ENCODE measurements around the gene CAT.
A peak's percentile ranks its signal among the peaks of the same experiment; 100 is the strongest.

The CAT gene

DNA sequence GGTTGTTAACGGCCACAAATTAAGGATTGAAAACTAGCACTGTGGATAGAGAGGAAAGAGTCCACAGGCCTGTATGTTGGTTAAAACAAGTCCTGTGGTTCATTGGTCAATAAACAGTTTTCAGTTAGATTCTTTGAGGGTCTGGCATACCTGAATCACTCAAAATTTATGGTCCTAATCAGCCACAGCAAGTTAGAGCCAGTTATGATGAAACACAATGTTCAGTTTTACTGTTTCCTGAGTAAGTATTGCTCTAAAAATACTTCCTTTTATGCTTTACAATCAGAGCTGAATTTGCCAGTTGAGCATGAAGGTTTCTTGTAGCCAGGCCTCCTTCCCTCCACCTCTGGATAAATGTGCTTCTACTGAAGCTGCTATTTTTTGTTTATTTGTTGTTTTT, 12.9 kb upstream of the CAT start:
- no peaks in the 10 kb centered on the region for H3K4me1 ChIP-seq (ENCODE audit: control insufficient read depth in 1 of 2, insufficient read depth in 2 of 2, low read length in 2 of 2)
- no peak overlapping the region for H3K27ac ChIP-seq (ENCODE audit: low read length)
- no peaks in the 10 kb centered on the region for H3K27me3 ChIP-seq (ENCODE audit: low read depth, low read length)
- H3K36me3 ChIP-seq (ENCODE audit: control insufficient read depth in 1 of 2, insufficient read depth in 2 of 2, low read length in 2 of 2) = no peaks in the 10 kb centered on the region
- no peaks in the 10 kb centered on the region for H3K9me3 ChIP-seq (ENCODE audit: control insufficient read depth in 1 of 2, low read length in 2 of 2)
- no peak overlapping the region for H3K4me3 ChIP-seq (ENCODE audit: low read depth in 1 of 2, low read length in 2 of 2)

DNA sequence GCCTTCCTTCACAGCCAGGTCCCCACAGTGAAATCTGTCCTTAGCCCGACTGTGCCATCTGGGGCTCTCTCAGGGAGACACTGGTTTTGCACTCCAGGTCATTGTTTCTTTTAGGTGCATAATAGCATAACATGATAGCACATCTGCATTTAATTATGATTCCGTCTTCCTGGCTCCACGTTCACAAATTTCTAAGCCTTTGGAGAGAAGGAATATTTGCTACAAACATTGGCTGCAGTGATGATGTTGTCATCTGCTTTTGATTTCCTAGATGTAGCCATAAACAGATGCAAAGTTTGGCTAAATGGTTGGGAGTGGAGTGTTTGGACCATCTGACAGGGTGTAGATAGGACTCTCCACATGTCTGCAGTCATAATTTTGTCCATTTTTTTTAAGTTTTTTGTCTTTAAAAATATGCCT, 12.0 kb upstream of the CAT start:
- Histone ChIP-seq H3K9me3 (ENCODE audit: control insufficient read depth in 1 of 2, low read length in 2 of 2) (no peaks in the 10 kb centered on the region), H3K4me1 (ENCODE audit: control insufficient read depth in 1 of 2, insufficient read depth in 2 of 2, low read length in 2 of 2) (no peaks in the 10 kb centered on the region), H3K27me3 (ENCODE audit: low read depth, low read length) (no peaks in the 10 kb centered on the region), H3K36me3 (ENCODE audit: control insufficient read depth in 1 of 2, insufficient read depth in 2 of 2, low read length in 2 of 2) (no peaks in the 10 kb centered on the region), H3K4me3 (ENCODE audit: low read depth in 1 of 2, low read length in 2 of 2) (no peak overlapping the region), H3K27ac (ENCODE audit: low read length) (no peak overlapping the region)

DNA sequence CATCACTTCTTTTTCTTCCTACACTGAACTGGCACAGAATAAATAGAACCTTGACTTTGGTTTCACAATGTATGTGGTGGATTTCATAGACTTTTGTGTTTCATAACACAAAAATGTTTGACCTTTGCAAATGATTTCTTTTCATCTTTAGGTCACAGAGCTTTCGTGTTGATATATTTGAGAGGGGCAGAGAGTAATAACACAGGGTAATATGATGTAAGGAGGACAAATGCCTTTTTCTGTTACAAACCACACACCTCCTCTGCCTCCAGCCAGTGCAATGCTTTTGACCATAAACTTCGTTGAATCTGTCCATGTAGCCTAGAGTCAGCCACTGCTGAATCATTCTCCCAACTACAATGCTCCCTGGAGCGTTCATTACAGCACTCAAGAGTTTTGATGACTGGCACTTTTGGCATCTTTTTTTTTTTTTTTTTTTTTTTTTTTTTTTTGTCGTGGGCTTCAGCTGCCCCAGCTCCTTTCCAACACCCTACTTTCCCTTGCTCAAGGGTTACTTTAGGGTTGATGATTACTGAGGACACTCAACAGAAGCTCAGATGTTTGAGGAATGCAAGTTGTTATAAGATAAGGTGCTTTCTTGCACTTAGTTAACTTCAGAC, 11.4 kb upstream of the CAT start:
- Histone ChIP-seq H3K4me3 (ENCODE audit: low read depth in 1 of 2, low read length in 2 of 2) (no peak overlapping the region), H3K9me3 (ENCODE audit: control insufficient read depth in 1 of 2, low read length in 2 of 2) (no peaks in the 10 kb centered on the region), H3K36me3 (ENCODE audit: control insufficient read depth in 1 of 2, insufficient read depth in 2 of 2, low read length in 2 of 2) (no peaks in the 10 kb centered on the region), H3K27me3 (ENCODE audit: low read depth, low read length) (no peaks in the 10 kb centered on the region), H3K4me1 (ENCODE audit: control insufficient read depth in 1 of 2, insufficient read depth in 2 of 2, low read length in 2 of 2) (no peaks in the 10 kb centered on the region), H3K27ac (ENCODE audit: low read length) (no peak overlapping the region)

DNA sequence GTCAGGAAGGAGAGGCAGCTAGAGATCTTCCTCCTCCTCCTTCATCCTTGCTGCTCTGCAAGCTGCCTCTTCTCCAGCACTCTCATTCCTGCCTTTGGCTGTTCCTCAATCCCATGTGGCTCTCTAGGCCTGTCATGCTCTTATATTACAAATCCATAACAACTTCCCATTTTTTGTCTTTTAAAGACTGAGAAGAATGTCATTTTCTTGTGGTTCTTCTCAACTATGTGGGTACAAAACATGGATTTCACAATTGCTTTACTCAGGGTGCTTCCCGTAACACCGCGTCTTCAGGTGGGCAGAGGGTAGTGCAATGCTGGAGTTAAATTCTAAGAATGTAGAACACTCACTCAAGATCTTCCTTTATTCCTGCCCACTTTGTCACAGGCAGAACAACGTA, 6.8 kb upstream of the CAT start:
- H3K4me1 ChIP-seq (ENCODE audit: control insufficient read depth in 1 of 2, insufficient read depth in 2 of 2, low read length in 2 of 2) = no peaks in the 10 kb centered on the region
- no peaks in the 10 kb centered on the region for H3K9me3 ChIP-seq (ENCODE audit: control insufficient read depth in 1 of 2, low read length in 2 of 2)
- no peak overlapping the region for H3K27ac ChIP-seq (ENCODE audit: low read length)
- H3K36me3 ChIP-seq (ENCODE audit: control insufficient read depth in 1 of 2, insufficient read depth in 2 of 2, low read length in 2 of 2) = no peaks in the 10 kb centered on the region
- H3K27me3 ChIP-seq (ENCODE audit: low read depth, low read length) = no peaks in the 10 kb centered on the region
- H3K4me3 ChIP-seq (ENCODE audit: low read depth in 1 of 2, low read length in 2 of 2) = no peak overlapping the region

DNA sequence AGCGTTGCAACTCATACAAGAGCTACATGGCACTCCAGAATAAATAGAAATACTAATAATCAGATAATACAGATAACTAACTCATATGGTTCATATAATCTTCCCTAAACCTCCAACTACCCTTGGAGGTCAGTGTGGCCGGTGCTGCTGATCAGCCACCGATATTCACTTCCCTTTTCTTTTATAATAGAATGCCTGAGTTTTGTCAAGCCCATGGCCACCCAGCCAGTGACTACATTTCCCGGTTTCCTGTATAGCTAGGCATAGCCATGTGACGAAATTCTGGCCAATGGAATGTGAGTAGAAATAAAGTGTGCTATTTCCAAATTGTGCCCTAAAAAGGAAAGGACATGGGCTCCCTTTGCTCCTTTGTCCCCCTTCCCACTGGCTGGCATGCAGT, 5.9 kb upstream of the CAT start:
- no peak overlapping the region for H3K4me3 ChIP-seq (ENCODE audit: low read depth in 1 of 2, low read length in 2 of 2)
- no peaks in the 10 kb centered on the region for H3K36me3 ChIP-seq (ENCODE audit: control insufficient read depth in 1 of 2, insufficient read depth in 2 of 2, low read length in 2 of 2)
- no peaks in the 10 kb centered on the region for H3K4me1 ChIP-seq (ENCODE audit: control insufficient read depth in 1 of 2, insufficient read depth in 2 of 2, low read length in 2 of 2)
- H3K27ac ChIP-seq (ENCODE audit: low read length) = no peak overlapping the region
- H3K9me3 ChIP-seq (ENCODE audit: control insufficient read depth in 1 of 2, low read length in 2 of 2) = no peaks in the 10 kb centered on the region
- H3K27me3 ChIP-seq (ENCODE audit: low read depth, low read length) = no peaks in the 10 kb centered on the region

DNA sequence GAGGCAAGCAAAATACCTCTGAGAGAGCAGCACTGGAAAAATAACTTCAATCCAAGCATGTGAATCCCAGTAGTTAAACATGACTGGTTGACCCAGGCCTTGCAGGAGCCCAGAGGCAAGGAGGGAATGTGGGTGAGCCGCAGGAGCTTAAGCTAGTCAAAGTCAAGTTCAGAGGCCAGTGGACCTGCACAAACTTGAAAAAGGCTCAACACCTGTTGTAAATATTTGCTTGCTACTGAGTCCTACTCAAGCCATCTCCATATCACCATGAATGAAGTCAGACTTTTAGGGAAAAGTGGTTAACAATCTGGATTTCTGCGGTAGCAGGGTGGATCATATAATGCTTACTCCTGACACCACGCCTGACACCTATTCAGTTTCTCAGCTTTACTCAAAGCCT, 4.8 kb upstream of the CAT start:
- H3K36me3 ChIP-seq (ENCODE audit: control insufficient read depth in 1 of 2, insufficient read depth in 2 of 2, low read length in 2 of 2) = peaks cover 0 to under 1% of the 10 kb centered on the region in 2 donors
- no peak overlapping the region for H3K27ac ChIP-seq (ENCODE audit: low read length)
- H3K4me1 ChIP-seq (ENCODE audit: control insufficient read depth in 1 of 2, insufficient read depth in 2 of 2, low read length in 2 of 2) = peaks cover 3 to 5% of the 10 kb centered on the region in 2 donors
- H3K27me3 ChIP-seq (ENCODE audit: low read depth, low read length) = no peaks in the 10 kb centered on the region
- no peaks in the 10 kb centered on the region for H3K9me3 ChIP-seq (ENCODE audit: control insufficient read depth in 1 of 2, low read length in 2 of 2)
- H3K4me3 ChIP-seq (ENCODE audit: low read depth in 1 of 2, low read length in 2 of 2) = no peak overlapping the region

DNA sequence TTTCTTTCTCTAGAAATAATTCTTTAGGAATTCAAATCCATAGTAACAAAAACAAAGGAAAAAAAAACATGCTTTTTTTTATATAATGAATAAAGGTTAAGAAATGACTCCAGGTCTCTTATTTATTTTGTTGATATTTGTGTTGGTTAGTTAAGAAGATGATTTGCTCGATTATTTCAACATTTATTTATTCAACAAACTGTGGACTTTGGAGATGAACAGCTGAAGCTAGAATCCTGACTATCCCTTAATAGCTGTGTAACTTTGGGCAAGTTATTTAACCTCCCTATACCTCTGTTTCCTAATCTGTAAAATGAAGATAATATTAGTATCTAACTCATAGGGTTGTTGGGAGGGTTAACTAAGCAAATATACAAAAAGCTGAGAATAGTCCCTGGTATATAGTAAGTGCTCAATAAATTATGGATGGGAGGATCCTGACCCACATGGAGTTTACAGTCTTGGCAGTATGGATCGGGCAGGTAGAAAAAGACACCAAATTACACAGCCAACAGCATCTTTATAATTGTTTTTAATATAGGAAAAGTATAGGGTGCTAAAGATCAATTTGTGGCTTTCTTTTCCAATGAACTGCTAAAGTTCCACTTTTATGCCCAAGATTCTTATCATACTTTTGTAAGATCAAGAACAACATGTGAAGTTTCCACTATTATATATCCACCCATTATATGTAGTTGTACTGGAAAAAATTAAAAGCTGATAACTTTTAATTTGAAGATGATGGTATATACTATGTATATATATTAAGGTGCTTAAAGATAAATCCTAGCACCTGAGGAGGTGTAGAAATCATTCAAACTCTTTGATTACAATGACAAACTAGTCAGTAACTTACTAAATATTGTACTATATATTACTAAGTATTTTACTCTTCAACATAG, 1.3 kb upstream of the CAT start:
- H3K27ac ChIP-seq (ENCODE audit: low read length) = no peak overlapping the region

DNA sequence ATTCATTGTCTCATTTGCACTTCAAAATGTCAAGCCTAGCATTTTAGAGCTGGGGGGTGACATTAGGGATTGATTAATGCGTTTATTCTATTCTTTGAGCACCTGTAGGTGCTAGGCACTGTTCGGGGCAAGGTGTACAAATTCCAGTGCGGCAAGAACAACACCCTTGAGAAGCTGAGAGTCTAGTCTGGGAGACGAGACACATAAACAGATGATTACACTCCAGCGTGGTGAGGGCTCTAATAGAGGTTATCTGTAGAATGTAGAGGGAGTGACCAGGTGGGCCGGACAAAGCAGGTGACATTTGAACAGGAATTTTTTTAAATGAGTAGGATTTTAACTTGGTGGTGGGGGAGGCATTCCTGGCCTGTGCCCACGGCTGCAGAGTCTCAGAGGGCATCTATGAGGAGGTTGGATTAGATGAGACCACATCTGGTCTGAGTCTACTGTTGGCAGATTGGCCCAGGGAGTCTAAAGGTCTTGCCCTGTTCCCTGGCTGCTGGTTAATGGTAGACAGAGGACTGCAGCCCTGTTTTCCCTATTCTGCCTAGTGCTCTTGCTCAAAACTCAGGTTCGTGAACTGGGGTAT, 970 bp downstream of the CAT start:
- Histone ChIP-seq H3K4me1 (ENCODE audit: control insufficient read depth in 1 of 2, insufficient read depth in 2 of 2, low read length in 2 of 2) (peaks cover 3 to 33% of the 10 kb centered on the region in 2 donors), H3K4me3 (ENCODE audit: low read depth in 1 of 2, low read length in 2 of 2) (peak overlapping the region; percentile 63 to 97), H3K27ac (ENCODE audit: low read length) (peak overlapping the region; percentile 56), H3K36me3 (ENCODE audit: control insufficient read depth in 1 of 2, insufficient read depth in 2 of 2, low read length in 2 of 2) (peaks cover 0 to 4% of the 10 kb centered on the region in 2 donors), H3K9me3 (ENCODE audit: control insufficient read depth in 1 of 2, low read length in 2 of 2) (no peaks in the 10 kb centered on the region), H3K27me3 (ENCODE audit: low read depth, low read length) (no peaks in the 10 kb centered on the region)

More for the DNA sequence above, 1.3 kb upstream of the CAT start:
- peaks cover 3 to 30% of the 10 kb centered on the region in 2 donors for H3K4me1 ChIP-seq (ENCODE audit: control insufficient read depth in 1 of 2, insufficient read depth in 2 of 2, low read length in 2 of 2)
- no peaks in the 10 kb centered on the region for H3K9me3 ChIP-seq (ENCODE audit: control insufficient read depth in 1 of 2, low read length in 2 of 2)
- H3K36me3 ChIP-seq (ENCODE audit: control insufficient read depth in 1 of 2, insufficient read depth in 2 of 2, low read length in 2 of 2) = peaks cover 0 to 4% of the 10 kb centered on the region in 2 donors
- peak overlapping the region in 1 of 2 donors; percentile 97 for H3K4me3 ChIP-seq (ENCODE audit: low read depth in 1 of 2, low read length in 2 of 2)
- H3K27me3 ChIP-seq (ENCODE audit: low read depth, low read length) = no peaks in the 10 kb centered on the region

DNA sequence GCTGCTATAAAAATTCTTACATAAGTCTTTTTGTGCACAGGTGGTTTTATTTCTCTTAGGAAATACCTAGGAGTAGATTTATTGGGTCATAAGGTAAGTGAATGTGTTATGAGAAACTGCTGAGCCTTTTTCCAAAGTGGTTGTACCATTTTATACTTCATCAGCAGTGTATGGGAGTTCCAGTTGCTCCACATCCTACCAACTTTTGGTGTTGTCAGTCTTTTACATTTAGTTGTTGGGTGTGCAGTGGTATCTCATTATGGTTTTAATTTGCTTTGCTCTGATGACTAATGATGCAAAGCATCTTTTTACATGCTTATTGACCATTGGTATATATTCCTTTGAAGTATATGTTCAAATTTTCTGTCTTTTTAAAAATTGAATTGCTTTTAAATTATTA, 3.1 kb downstream of the CAT start:
- no peak overlapping the region for H3K4me3 ChIP-seq (ENCODE audit: low read depth in 1 of 2, low read length in 2 of 2)
- H3K36me3 ChIP-seq (ENCODE audit: control insufficient read depth in 1 of 2, insufficient read depth in 2 of 2, low read length in 2 of 2) = peaks cover 0 to 4% of the 10 kb centered on the region in 2 donors
- H3K27ac ChIP-seq (ENCODE audit: low read length) = no peak overlapping the region
- H3K27me3 ChIP-seq (ENCODE audit: low read depth, low read length) = no peaks in the 10 kb centered on the region
- H3K9me3 ChIP-seq (ENCODE audit: control insufficient read depth in 1 of 2, low read length in 2 of 2) = no peaks in the 10 kb centered on the region
- peaks cover 3 to 45% of the 10 kb centered on the region in 2 donors for H3K4me1 ChIP-seq (ENCODE audit: control insufficient read depth in 1 of 2, insufficient read depth in 2 of 2, low read length in 2 of 2)

DNA sequence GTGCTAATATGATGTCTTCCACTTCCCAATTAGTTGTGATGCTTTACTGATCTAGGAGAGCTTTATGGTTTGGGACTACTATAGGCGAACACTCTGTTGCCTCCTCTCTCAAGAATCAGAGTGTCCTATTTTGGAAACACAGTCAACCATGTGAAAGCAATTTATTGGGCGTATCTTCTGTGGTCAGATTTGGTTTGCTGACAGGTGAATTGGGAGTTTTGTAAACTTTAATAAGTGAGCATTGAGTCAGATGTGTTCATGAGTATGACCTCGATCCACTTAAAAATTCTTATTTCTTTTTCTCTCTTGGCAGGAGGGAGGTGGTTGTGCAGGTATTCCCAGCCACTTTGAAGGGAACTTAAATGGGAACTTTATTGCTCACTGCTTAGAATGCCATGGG, 4.4 kb downstream of the CAT start:
- Histone ChIP-seq H3K4me1 (ENCODE audit: control insufficient read depth in 1 of 2, insufficient read depth in 2 of 2, low read length in 2 of 2) (peaks cover under 1 to 42% of the 10 kb centered on the region in 2 donors), H3K9me3 (ENCODE audit: control insufficient read depth in 1 of 2, low read length in 2 of 2) (no peaks in the 10 kb centered on the region), H3K36me3 (ENCODE audit: control insufficient read depth in 1 of 2, insufficient read depth in 2 of 2, low read length in 2 of 2) (peaks cover 0 to 4% of the 10 kb centered on the region in 2 donors), H3K27ac (ENCODE audit: low read length) (no peak overlapping the region), H3K4me3 (ENCODE audit: low read depth in 1 of 2, low read length in 2 of 2) (no peak overlapping the region), H3K27me3 (ENCODE audit: low read depth, low read length) (no peaks in the 10 kb centered on the region)

DNA sequence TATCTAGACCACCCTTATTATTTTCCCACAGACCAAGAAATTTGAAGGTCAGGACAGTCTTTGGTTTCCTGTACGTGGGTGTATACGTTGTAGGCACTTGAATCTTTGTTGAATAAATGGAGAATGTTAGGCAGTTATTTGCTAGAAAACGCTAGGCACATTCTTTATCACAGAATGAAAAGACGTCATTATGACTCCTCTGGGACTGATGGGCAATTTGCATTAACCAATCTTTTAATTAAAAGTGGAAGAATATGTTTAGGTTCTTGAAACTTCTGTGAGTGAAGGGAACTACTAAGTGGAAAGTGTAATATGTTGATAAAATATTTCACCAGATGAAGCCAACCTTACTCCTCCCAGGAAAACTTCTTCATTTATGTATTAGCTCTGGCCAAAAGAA, 5.7 kb downstream of the CAT start:
- H3K9me3 ChIP-seq (ENCODE audit: control insufficient read depth in 1 of 2, low read length in 2 of 2) = no peaks in the 10 kb centered on the region
- no peak overlapping the region for H3K4me3 ChIP-seq (ENCODE audit: low read depth in 1 of 2, low read length in 2 of 2)
- no peaks in the 10 kb centered on the region for H3K27me3 ChIP-seq (ENCODE audit: low read depth, low read length)
- no peak overlapping the region for H3K27ac ChIP-seq (ENCODE audit: low read length)
- peaks cover 0 to 37% of the 10 kb centered on the region in 2 donors for H3K4me1 ChIP-seq (ENCODE audit: control insufficient read depth in 1 of 2, insufficient read depth in 2 of 2, low read length in 2 of 2)
- H3K36me3 ChIP-seq (ENCODE audit: control insufficient read depth in 1 of 2, insufficient read depth in 2 of 2, low read length in 2 of 2) = no peaks in the 10 kb centered on the region

All from muscle layer of duodenum (tissue), 2 donors.